Osteocyte (in vitro differentiated cells): Measurements from ENCODE around the gene TBXAS1. TPM values are rescaled to one million over a fixed set of nuclear protein-coding genes. Genes with fewer than 3 reads are reported as not detected.

Experiments used
- DNase-seq: peaks from one replicate; pipeline ENCODE4 v3.0.0; 2021; ENCODE audit warnings: mixed read lengths; ENCODE audit not compliant: unreplicated experiment; ENCODE audit errors: extremely low spot score
- H3K27ac Mint-ChIP-seq: one replicate; pipeline ENCODE4 v1.8.0; 2021; ENCODE audit warnings: mild to moderate bottlenecking, mixed read lengths; ENCODE audit not compliant: unreplicated experiment
- H3K27me3 Mint-ChIP-seq: one replicate; pipeline ENCODE4 v1.8.0; 2021; ENCODE audit warnings: mixed read lengths; ENCODE audit not compliant: unreplicated experiment
- H3K36me3 Mint-ChIP-seq: one replicate; pipeline ENCODE4 v1.8.0; 2021; ENCODE audit warnings: mixed read lengths; ENCODE audit not compliant: unreplicated experiment
- H3K4me1 Mint-ChIP-seq: one replicate; pipeline ENCODE4 v1.8.0; 2021; ENCODE audit warnings: mixed read lengths; ENCODE audit not compliant: unreplicated experiment
- H3K4me3 Mint-ChIP-seq: one replicate; pipeline ENCODE4 v1.8.0; 2021; ENCODE audit warnings: mild to moderate bottlenecking, moderate library complexity, mixed read lengths; ENCODE audit not compliant: unreplicated experiment
- H3K9me3 Mint-ChIP-seq: one replicate; pipeline ENCODE4 v1.8.0; 2021; ENCODE audit warnings: mixed read lengths; ENCODE audit not compliant: unreplicated experiment
- total RNA-seq: library from RNA; stranded (reverse); gene quantifications from 2 replicates; pipeline ENCODE4 v1.2.1, GENCODE V29; 2021
- TF ChIP-seq, protein P1 (sequence below): fragments of 200-600 bp; sonication (generic); IDR thresholded peaks from 2 replicates; pipeline ENCODE4 v1.5.0; 2021; ENCODE audit warnings: antibody characterized with exemption, mild to moderate bottlenecking, moderate library complexity

TBXAS1 gene
- total RNA-seq, 1 donor from 2014 or later = 3.5 TPM

DNA sequence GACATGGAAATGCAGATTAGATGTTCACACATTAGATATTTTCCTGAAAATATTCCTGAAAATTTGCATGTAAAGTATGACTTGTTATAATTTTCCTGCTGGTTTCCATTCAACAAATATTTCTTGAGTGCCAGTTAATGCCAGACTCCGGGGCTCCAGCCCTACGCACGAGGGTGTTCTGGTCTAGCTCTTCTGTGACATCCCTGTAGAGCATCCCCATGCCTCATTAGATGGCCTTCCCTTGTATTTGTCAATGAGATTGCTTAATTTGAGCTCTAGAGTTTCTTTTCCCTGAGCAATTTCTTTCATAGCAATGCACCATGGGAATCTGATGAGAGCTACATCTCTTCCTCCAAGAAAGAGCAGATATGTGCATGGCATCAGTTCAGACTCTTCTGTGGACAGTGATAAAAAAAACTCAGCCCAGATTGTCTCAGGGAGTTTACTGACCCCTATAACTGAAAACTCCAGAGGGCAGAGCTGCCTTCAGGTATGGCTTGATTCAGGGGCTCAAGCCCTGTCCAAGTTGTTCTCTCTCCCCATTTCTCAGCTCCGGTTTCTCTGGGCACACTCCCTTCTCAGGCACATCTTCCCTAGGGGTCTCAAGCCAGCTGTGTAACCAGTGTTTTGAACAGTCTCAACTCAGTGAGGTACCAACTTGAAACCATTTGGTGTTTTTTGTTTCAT, 137.0 kb downstream of the TBXAS1 start:
- TF ChIP-seq, protein P1, sequence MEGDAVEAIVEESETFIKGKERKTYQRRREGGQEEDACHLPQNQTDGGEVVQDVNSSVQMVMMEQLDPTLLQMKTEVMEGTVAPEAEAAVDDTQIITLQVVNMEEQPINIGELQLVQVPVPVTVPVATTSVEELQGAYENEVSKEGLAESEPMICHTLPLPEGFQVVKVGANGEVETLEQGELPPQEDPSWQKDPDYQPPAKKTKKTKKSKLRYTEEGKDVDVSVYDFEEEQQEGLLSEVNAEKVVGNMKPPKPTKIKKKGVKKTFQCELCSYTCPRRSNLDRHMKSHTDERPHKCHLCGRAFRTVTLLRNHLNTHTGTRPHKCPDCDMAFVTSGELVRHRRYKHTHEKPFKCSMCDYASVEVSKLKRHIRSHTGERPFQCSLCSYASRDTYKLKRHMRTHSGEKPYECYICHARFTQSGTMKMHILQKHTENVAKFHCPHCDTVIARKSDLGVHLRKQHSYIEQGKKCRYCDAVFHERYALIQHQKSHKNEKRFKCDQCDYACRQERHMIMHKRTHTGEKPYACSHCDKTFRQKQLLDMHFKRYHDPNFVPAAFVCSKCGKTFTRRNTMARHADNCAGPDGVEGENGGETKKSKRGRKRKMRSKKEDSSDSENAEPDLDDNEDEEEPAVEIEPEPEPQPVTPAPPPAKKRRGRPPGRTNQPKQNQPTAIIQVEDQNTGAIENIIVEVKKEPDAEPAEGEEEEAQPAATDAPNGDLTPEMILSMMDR = no peak
- peaks cover 50% of the 10 kb centered on the region for H3K27me3 Mint-ChIP-seq
- no peak for DNase-seq
- H3K27ac Mint-ChIP-seq = no peak overlapping the region
- no peaks in the 10 kb centered on the region for H3K9me3 Mint-ChIP-seq
- H3K4me3 Mint-ChIP-seq = no peak overlapping the region
- H3K4me1 Mint-ChIP-seq = no peaks in the 10 kb centered on the region
- no peaks in the 10 kb centered on the region for H3K36me3 Mint-ChIP-seq

DNA sequence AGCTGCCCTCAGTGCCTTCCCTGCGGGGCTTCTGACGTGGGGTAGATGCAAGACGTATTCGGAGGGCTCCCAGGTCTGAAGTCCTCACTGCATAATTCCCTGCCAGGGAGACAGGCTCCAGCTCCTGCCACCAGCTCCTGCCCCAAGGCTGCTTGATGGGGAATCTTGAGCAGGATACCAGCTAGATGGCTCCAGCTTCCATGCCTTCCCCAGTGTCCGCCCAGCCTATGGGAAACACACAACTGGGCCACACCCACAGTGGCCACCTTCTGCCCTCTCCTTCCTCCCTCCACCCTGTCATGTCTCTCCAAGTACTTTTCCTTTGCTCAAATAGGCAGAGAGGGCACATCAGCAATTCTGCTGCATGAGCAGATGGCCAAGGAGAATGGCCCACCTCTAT, 137.9 kb downstream of the TBXAS1 start:
- no peaks in the 10 kb centered on the region for H3K36me3 Mint-ChIP-seq
- no peak overlapping the region for H3K4me3 Mint-ChIP-seq
- TF ChIP-seq, protein P1 = no peak
- peaks cover 47% of the 10 kb centered on the region for H3K27me3 Mint-ChIP-seq
- H3K4me1 Mint-ChIP-seq = no peaks in the 10 kb centered on the region
- no peaks in the 10 kb centered on the region for H3K9me3 Mint-ChIP-seq
- H3K27ac Mint-ChIP-seq = no peak overlapping the region
- no peak for DNase-seq

DNA sequence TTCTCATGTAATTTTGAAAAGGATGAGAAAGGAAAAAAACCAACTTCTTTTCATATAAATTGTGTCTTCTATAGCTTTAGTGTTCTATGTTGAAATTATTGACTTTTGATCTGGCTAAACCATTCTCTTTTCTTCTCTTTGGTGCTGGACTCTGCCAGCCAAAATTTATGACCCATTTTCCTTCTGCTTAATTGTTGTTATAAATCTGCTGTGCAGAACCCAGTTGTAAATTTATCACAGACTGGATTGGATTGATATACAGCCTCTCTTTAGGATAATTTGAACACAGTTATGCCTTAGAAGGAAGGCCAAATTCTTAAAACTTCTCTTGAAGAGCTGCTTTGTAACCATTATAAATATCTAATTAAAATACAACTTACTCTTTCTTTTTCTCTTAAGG, 139.9 kb downstream of the TBXAS1 start:
- no peak overlapping the region for H3K4me3 Mint-ChIP-seq
- peaks cover 3% of the 10 kb centered on the region for H3K4me1 Mint-ChIP-seq
- peaks cover 48% of the 10 kb centered on the region for H3K27me3 Mint-ChIP-seq
- no peak for DNase-seq
- no peaks in the 10 kb centered on the region for H3K9me3 Mint-ChIP-seq
- H3K36me3 Mint-ChIP-seq = no peaks in the 10 kb centered on the region
- TF ChIP-seq, protein P1 = no peak
- no peak overlapping the region for H3K27ac Mint-ChIP-seq

DNA sequence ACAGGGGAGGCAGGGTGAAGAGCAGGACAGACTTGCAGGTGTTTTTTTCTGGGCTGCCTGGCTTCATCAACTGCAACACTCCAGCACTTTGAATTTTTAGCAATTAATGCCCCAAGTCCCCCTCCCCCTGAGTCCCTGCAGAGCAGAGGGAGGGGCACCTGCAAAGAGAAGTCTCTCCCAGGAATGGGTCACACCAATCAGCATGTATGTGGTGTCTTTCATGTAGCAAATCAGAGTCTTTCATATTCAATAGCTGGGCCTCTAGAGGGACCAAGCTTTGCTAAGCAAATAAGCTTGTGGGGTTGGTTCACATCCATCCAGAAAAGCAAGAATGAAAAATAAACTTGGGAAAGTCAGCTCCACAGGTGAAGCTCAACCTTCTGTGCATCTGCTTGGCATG, 143.0 kb downstream of the TBXAS1 start:
- TF ChIP-seq, protein P1 = no peak
- no peak for DNase-seq
- Mint-ChIP-seq H3K9me3 (no peaks in the 10 kb centered on the region), H3K27me3 (peaks cover 49% of the 10 kb centered on the region), H3K4me1 (peaks cover 3% of the 10 kb centered on the region), H3K27ac (no peak overlapping the region), H3K36me3 (no peaks in the 10 kb centered on the region), H3K4me3 (no peak overlapping the region)

DNA sequence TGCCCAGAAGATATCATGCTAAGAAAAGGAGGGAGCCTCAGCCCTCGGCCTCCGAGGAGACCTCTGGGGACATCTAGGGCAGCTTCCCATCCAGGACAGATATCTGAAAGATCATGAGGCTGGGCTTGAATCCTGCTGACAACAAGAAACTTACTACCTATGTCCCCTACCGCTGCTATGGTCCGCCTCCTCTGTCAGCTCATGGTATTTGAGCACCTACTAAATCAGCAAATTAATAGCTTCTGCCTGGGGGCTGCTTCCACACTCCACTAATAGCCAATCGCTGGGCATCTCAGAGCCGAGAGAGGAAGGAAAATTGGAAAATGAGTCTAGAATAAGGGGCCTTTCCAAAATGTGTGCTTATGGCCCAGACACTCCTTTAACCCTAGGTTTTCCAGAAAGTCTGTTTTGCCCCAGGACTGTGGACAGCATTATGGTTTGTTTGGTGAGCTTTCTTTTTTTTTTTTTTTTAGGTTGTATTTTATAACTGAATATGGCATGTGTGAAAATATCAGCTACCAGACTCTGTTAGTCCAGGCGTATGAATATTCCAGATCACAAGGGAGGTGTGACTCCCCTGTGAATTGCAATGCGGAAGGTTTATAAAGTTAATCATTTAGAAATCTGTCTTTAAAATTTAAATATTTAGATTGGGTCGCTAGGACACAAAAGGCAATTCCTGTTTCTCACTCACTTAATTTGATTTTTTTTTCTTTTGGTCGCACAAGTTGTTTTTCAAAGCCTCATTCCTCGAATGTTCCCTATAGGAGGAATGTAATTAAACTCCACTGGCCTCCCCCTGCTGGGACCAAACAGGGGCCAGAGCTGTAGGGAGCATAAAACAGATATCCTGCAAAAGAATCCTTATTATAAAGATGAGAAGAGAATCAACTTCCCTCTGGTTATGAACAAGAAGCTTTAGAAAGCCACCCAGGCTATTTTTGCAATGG, 144.3 kb downstream of the TBXAS1 start:
- no peak overlapping the region for H3K4me3 Mint-ChIP-seq
- peaks cover 3% of the 10 kb centered on the region for H3K4me1 Mint-ChIP-seq
- H3K9me3 Mint-ChIP-seq = no peaks in the 10 kb centered on the region
- no peaks in the 10 kb centered on the region for H3K36me3 Mint-ChIP-seq
- no peak overlapping the region for H3K27ac Mint-ChIP-seq
- no peak for DNase-seq
- H3K27me3 Mint-ChIP-seq = peaks cover 40% of the 10 kb centered on the region
- TF ChIP-seq, protein P1 = no peak
